ENCODE data around the gene PTPRT. TPM values are rescaled to one million over a fixed set of nuclear protein-coding genes. Genes with fewer than 3 reads are reported as not detected.

PTPRT gene
- total RNA-seq, 1 donor from 2014 or later = not detected

- DNase-seq (ENCODE audit: low read depth, low spot score) = no peak
These were observed 211.3 kb downstream of the PTPRT start for GRCh38 chr20:42978184-42978974.

DNA sequence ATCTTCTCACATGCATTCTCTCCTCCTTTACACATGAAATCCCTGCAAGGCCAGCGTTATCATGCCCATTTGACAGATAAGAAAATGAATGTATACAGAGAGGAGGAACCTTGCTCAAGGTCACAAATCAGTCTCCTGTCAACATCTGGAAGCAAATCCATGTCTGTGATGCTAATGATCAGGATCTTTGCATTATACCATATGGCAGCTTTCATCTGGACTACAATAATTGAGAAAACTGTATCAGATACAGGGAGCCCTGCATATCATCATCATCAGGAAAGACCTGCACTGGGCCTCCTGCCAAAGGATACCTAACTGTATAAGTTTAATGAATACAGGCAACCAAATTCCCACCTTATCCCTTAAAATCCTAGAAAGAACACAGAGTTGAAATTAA lies 213.7 kb downstream of the PTPRT start:
- no peak for DNase-seq (ENCODE audit: low read depth, low spot score)

DNA sequence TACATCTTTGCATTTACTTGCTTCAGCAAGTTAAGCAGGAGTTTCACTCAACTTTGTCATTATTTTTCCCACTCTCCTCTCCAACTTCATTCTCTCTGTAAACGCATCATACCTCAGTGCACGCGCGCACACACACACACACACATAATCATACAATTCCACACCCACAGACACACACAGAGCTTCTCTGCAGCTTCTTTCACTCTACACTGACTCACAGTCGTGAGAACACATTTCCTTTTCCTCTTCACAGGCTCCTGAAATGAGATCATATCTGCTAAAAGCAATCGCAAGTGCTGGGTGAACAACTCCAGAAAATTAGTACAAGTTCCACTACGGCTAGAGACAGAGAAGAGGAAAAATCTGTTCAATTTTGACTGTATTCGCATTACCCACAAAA lies 215.4 kb downstream of the PTPRT start:
- no peak for DNase-seq (ENCODE audit: low read depth, low spot score)

- no peak for DNase-seq (ENCODE audit: low read depth, low spot score)
These were observed 217.1 kb downstream of the PTPRT start for GRCh38 chr20:42972591-42972990.

- no peak for DNase-seq (ENCODE audit: low read depth, low spot score)
These were observed 221.0 kb downstream of the PTPRT start for GRCh38 chr20:42968746-42969145.

DNA sequence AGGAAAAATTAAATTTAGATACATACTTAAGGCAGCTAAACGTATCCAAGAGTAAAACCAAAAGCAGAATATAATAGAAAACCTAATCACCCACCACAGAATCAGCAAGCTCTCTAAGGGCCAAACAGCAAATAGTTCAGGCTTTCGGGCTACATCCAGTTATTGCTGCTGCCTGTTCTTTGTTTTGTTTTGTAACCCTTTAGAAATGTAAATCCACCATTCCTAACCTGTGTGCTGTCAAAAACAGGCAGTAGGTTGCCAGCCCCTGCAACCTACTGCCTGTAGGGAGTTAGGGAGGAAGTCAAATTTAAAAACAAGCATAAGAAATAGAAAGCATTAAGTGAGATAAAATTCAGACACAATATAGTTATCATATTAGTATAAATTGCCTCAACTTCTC lies 225.9 kb downstream of the PTPRT start:
- DNase-seq (ENCODE audit: low read depth, low spot score) = no peak

GRCh38 chr20:42961771-42962170 lies 227.9 kb downstream of the PTPRT start:
- no peak for DNase-seq (ENCODE audit: low read depth, low spot score)

- no peak for DNase-seq (ENCODE audit: low read depth, low spot score)
These were observed 229.7 kb downstream of the PTPRT start for GRCh38 chr20:42959996-42960395.

- no peak for DNase-seq (ENCODE audit: low read depth, low spot score)
These were observed 231.2 kb downstream of the PTPRT start for GRCh38 chr20:42958367-42959069.

GRCh38 chr20:42957704-42958095 lies 232.0 kb downstream of the PTPRT start:
- no peak for DNase-seq (ENCODE audit: low read depth, low spot score)

DNA sequence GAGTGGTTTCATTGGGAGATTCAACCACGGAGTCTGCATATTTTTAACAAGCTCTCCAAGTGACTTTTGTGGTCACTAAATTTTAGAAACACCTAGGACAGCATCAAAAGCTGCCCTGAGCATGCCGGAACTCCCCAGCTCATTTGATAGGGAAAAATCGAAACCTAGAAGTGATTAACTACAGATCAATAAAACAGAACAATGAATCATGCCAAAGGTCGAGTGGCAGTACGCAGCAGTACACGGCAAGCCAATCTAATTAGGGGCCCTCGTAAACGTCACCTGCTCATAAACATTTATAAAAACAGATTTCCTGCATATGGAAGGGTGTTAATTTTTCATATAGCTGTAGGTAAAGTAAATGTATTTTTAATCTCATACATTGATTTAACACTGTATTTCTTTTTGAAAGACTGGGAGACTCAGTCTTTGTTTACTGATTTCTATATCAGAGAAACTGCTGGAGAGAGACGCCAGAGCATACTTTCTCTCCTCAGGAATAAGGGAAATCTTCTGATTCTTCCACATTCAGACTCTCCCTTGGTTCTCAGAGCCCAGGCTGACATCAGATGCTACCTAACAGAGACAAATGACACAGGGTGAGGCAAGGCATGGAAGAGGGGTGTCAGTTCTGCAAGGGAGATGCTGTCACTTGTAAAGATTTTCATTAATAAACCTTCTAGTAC lies 232.5 kb downstream of the PTPRT start:
- DNase-seq (ENCODE audit: low read depth, low spot score) = no peak

DNA sequence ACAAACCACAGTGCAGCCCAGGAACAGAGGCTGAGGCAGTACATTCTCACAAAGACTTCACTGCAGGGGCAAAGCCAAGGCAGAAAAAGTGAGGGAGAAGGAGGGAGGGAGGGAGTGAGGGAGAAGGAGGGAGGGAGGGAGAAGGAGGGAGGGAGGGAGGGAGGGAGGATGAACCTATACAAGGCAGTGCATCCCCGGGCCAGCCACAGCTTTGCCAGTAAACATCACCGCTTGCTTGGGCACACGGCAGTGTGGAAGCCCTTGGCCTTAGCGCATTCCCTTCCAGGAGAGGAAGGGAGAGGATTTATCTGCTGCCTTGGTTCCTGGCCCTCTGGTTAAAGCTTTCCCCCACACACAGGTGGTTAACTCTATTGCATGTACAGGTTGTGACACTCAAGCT lies 234.0 kb downstream of the PTPRT start:
- DNase-seq (ENCODE audit: low read depth, low spot score) = no peak

DNA sequence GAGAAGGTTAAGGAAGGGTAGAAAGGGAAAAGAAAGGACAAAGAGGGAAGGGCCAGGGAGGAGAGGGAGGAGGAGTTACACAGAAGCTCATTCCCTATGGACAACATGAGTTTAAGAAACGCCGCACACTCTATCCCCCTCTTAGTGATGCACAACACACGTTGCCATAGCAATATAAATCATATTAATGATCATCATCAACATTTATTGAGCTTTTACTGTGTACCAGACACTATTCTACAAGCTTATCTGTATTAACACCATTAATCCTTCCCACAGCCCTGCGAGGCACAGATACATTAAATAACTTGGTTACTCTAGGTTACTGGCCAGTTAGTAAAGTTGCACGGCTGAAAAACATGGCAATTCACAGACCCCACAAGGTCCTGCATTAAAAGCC lies 234.8 kb downstream of the PTPRT start:
- no peak for DNase-seq (ENCODE audit: low read depth, low spot score)

DNA sequence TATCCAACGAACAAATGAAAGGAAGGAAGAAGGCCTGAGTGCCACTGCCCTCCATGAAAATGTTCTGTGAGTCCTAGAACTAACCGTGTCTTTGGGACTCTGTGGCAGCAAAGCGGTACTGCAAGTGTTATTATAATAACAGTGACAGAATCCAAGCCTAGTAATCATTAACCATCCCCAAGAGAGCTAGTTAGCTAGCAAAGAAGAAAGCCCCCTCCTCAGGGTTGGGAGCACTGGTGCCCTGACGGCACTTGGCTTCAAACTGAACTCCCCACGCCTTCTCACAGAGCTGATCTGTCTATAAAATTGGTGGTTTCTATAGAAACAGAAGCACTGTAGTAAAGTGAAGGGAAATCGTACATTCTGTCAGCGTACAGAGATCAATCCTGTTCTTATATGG lies 239.8 kb downstream of the PTPRT start:
- no peak for DNase-seq (ENCODE audit: low read depth, low spot score)

GRCh38 chr20:42945234-42945994 lies 244.3 kb downstream of the PTPRT start:
- no peak for DNase-seq (ENCODE audit: low read depth, low spot score)

DNA sequence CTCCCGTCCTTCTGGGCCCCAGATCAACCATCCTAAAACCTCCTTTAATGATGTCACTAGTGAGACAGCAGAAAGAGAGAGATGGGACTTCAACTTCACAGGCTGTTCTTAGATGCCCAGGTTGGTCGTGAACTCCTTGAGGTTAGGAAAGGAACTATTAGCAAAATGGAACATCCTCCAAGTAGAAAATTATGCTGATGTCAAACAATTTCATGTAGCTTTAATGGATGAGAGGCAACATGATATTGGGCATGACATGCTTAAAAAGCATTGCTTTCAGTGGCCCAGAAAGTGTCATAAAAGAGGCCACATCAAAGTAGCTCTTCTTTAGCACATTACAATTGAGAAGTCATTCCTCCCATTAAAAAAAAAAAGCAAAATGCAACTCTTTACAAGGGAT lies 248.1 kb downstream of the PTPRT start:
- no peak for DNase-seq (ENCODE audit: low read depth, low spot score)

- no peak for DNase-seq (ENCODE audit: low read depth, low spot score)
These were observed 251.1 kb downstream of the PTPRT start for GRCh38 chr20:42938441-42939205.

- DNase-seq (ENCODE audit: low read depth, low spot score) = no peak
These were observed 253.2 kb downstream of the PTPRT start for GRCh38 chr20:42936482-42936881.

DNA sequence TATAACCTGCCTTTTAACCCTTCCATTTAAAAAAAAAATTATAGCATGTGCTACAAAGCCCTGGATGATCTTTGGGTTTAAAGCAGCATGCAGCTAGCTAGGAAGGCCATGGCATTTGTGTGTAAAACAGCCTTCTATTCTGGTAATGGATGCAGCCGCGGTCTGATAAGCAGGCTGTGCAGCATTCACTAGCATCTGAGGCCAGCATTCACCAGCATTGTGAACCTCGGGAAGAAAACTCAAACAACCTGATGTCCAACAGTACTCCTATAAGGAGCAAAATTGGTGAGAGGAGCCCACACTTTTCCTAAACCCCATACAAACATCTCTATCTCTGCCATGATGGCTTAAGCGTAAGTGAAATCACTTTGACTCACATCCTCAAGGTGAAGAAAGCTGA lies 265.5 kb downstream of the PTPRT start:
- DNase-seq (ENCODE audit: low read depth, low spot score) = no peak

- no peak for DNase-seq (ENCODE audit: low read depth, low spot score)
These were observed 266.3 kb downstream of the PTPRT start for GRCh38 chr20:42923348-42923918.

DNA sequence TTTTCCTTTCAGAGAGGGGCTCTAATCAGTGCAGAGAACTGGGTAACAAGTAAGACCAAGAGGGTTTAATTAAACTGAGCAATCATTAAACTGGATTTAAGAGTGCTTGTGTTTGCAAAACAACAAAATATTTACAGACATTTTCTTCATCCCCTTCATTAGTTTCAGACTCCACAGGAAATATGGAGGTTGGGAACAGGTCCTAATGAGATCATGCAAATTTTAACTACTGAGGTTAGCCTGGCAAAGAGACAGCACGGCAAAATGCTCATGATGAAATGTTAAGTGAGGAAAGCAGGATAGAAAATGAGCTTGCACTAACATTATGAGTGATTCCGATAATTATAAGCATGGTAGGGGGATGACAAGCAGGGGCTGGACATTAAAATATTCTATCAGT lies 268.9 kb downstream of the PTPRT start:
- no peak for DNase-seq (ENCODE audit: low read depth, low spot score)

Data from pulmonary artery endothelial cell (primary cell).